GM19452 (cell line): Measurements from ENCODE around the gene MIDN.

Experiments
- ATAC-seq: cut with Tn5 transposase; IDR thresholded peaks from one replicate; pipeline ENCODE4 v1.9.1; 2021; ENCODE audit not compliant: unreplicated experiment

The MIDN gene

GRCh38 chr19:1269065-1269477, 20.7 kb downstream of the MIDN start, which contains the start of gene CIRBP:
TSS of gene CIRBP (plus strand) at chr19:1269332. CDS start at chr19:1270934, 1,602 bp downstream.
- peak; percentile 48 for ATAC-seq

GRCh38 chr19:1269478-1270212, 21.3 kb downstream of the MIDN start:
- ATAC-seq = peak; percentile 29

GRCh38 chr19:1270213-1270853, 21.9 kb downstream of the MIDN start:
- no peak for ATAC-seq

GRCh38 chr19:1270854-1271527, 22.6 kb downstream of the MIDN start:
- ATAC-seq = no peak

- ATAC-seq = no peak
These were observed 23.4 kb downstream of the MIDN start for GRCh38 chr19:1271528-1272422.

GRCh38 chr19:1272423-1273262, 24.3 kb downstream of the MIDN start:
- no peak for ATAC-seq

- ATAC-seq = no peak
These were observed 25.1 kb downstream of the MIDN start for GRCh38 chr19:1273263-1274041.

- ATAC-seq = no peak
These were observed 25.9 kb downstream of the MIDN start for GRCh38 chr19:1274081-1274851.

GRCh38 chr19:1274852-1275259, 26.5 kb downstream of the MIDN start:
- ATAC-seq = no peak

GRCh38 chr19:1275260-1275975, 27.0 kb downstream of the MIDN start, which contains the start of gene FAM174C:
TSS of gene FAM174C (plus strand) at chr19:1275530. CDS start at chr19:1275550, 20 bp downstream.
- ATAC-seq = peak; percentile 69

GRCh38 chr19:1275976-1276627, 27.7 kb downstream of the MIDN start:
- ATAC-seq = no peak

- no peak for ATAC-seq
These were observed 28.2 kb downstream of the MIDN start for GRCh38 chr19:1276628-1277022.

- ATAC-seq = no peak
These were observed 28.7 kb downstream of the MIDN start for GRCh38 chr19:1277061-1277460.

GRCh38 chr19:1278074-1278473, 29.7 kb downstream of the MIDN start:
- no peak for ATAC-seq

- ATAC-seq = no peak
These were observed 30.6 kb downstream of the MIDN start for GRCh38 chr19:1278713-1279660.

GRCh38 chr19:1279782-1280341, 31.5 kb downstream of the MIDN start:
- ATAC-seq = no peak
